ENCODE measurements around the gene PLPP7.
"Not testable (repeated sequence)": the region's sequence is repeated elsewhere in the genome, so short reads cannot be mapped to it uniquely, and the experiment has no call there.

Gene PLPP7

GRCh38 chr9:131324736-131325679 lies 35.5 kb downstream of the PLPP7 start:
- DNase-seq (ENCODE audit: extremely low read depth in 1 of 2, low read depth in 1 of 2): no peak

GRCh38 chr9:131329241-131329641 lies 39.7 kb downstream of the PLPP7 start:
- no peak for DNase-seq (ENCODE audit: extremely low read depth in 1 of 2, low read depth in 1 of 2)

GRCh38 chr9:131330814-131331600 lies 41.5 kb downstream of the PLPP7 start:
- DNase-seq (ENCODE audit: extremely low read depth in 1 of 2, low read depth in 1 of 2): no peak

GRCh38 chr9:131331996-131332395 lies 42.5 kb downstream of the PLPP7 start:
- not testable (repeated sequence) for DNase-seq (ENCODE audit: extremely low read depth in 1 of 2, low read depth in 1 of 2)

GRCh38 chr9:131333771-131334628 lies 44.5 kb downstream of the PLPP7 start:
- DNase-seq (ENCODE audit: extremely low read depth in 1 of 2, low read depth in 1 of 2): no peak

GRCh38 chr9:131334629-131335367 lies 45.3 kb downstream of the PLPP7 start:
- no peak for DNase-seq (ENCODE audit: extremely low read depth in 1 of 2, low read depth in 1 of 2)

GRCh38 chr9:131335368-131335755 lies 45.8 kb downstream of the PLPP7 start:
- no peak for DNase-seq (ENCODE audit: extremely low read depth in 1 of 2, low read depth in 1 of 2)

GRCh38 chr9:131337131-131337848 lies 47.8 kb downstream of the PLPP7 start:
- DNase-seq (ENCODE audit: extremely low read depth in 1 of 2, low read depth in 1 of 2): no peak

- DNase-seq (ENCODE audit: extremely low read depth in 1 of 2, low read depth in 1 of 2): not testable (repeated sequence)
Observed at GRCh38 chr9:131339212-131339611, 49.7 kb downstream of the PLPP7 start.

- DNase-seq (ENCODE audit: extremely low read depth in 1 of 2, low read depth in 1 of 2): not testable (repeated sequence)
Observed at GRCh38 chr9:131344931-131345535, 55.5 kb downstream of the PLPP7 start.

GRCh38 chr9:131346559-131346958 lies 57.0 kb downstream of the PLPP7 start:
- DNase-seq (ENCODE audit: extremely low read depth in 1 of 2, low read depth in 1 of 2): no peak

- no peak for DNase-seq (ENCODE audit: extremely low read depth in 1 of 2, low read depth in 1 of 2)
Observed at GRCh38 chr9:131347376-131348020, 58.0 kb downstream of the PLPP7 start.

- no peak for DNase-seq (ENCODE audit: extremely low read depth in 1 of 2, low read depth in 1 of 2)
Observed at GRCh38 chr9:131348631-131349521, 59.4 kb downstream of the PLPP7 start.

GRCh38 chr9:131349522-131349880 lies 60.0 kb downstream of the PLPP7 start:
- DNase-seq (ENCODE audit: extremely low read depth in 1 of 2, low read depth in 1 of 2): no peak

GRCh38 chr9:131349881-131350563 lies 60.5 kb downstream of the PLPP7 start:
- peak; percentile 71 to 82 for DNase-seq (ENCODE audit: extremely low read depth in 1 of 2, low read depth in 1 of 2)

- DNase-seq (ENCODE audit: extremely low read depth in 1 of 2, low read depth in 1 of 2): not testable (repeated sequence)
Observed at GRCh38 chr9:131356479-131356878, 67.0 kb downstream of the PLPP7 start.

- DNase-seq (ENCODE audit: extremely low read depth in 1 of 2, low read depth in 1 of 2): no peak
Observed at GRCh38 chr9:131358556-131358955, 69.0 kb downstream of the PLPP7 start.
